ENCODE measurements around the gene NDUFS7. TPM values are rescaled to one million over a fixed set of nuclear protein-coding genes. Genes with fewer than 3 reads are reported as not detected.
"Not testable (repeated sequence)": the region's sequence is repeated elsewhere in the genome, so short reads cannot be mapped to it uniquely, and the experiment has no call there.

NDUFS7 gene
- total RNA-seq, 2 donors from 2014 or later: 96.5 to 107 TPM

DNA sequence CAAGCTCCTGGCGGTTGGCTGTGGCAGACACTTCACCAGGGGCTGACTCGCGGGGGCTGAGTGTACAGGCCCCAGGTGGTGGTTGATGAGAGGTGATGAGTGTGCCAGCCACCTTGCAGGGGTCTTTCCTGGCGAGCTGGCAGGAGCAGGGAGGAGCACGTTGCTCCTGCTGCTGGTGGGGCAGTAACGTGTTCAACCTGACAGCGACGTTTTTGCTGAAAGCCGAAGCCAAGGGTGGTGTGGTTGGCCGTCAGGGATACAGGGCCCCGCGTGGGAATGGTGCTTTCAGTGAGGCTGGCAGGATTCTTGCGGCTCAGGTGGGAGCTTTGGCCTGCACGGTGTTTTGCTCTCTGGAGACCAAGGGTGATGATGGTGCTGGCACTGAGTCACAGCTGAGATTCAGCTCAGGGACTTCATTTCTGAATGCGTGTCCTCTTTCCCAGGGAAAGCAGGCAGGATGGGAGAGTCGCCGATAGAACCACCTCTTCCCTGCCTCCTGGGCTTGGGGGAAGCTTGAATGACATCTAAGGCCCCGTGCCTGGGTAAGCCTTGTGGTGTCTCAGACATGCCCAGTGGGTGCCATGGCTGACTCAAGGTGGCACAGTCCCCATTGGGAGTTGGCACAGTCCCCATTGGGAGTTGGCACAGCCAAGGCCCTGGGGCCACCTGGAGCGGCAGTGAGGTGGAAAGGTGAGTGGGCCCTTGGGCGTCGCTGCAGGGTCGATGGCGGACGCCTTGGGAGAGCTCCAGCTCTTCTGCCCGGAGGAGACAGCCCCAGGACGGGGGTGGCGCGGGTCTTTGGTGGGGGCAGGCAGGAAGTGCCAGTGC, 32.5 kb downstream of the NDUFS7 start:
- Mint-ChIP-seq H3K27me3 (ENCODE audit: low read depth) (no peaks in the 10 kb centered on the region), H3K9me3 (no peaks in the 10 kb centered on the region), H3K4me1 (ENCODE audit: low read depth) (peaks cover 42% of the 10 kb centered on the region), H3K4me3 (peak overlapping the region in 1 of 2 donors; percentile 66), H3K27ac (peak overlapping the region; percentile 64), H3K36me3 (ENCODE audit: insufficient read depth in 2 of 2) (peaks cover 5 to 17% of the 10 kb centered on the region in 2 donors)
- no peak for DNase-seq
- ATAC-seq (replicated peaks in 1 of 2): no peak

DNA sequence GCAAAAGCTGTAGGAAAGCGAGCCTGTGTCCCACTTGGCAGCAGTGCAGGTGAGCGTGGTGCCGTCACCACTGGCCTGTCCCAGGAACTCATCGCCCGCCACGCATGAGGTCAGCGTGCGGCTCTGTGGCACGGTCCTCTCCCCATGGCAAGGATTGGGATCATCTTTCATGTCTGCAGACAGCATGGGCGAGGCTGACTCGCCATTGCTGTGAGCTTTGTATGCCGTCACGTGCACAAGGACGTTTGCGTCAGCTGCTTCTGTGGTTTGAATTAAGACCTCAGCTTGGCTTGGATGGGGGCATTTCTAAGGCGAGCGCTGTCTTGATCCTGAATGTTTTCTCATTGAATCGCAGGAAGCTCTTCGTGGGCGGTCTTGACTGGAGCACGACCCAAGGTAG, 33.4 kb downstream of the NDUFS7 start:
- DNase-seq: no peak
- no peaks in the 10 kb centered on the region for H3K27me3 Mint-ChIP-seq (ENCODE audit: low read depth)
- no peaks in the 10 kb centered on the region for H3K9me3 Mint-ChIP-seq
- H3K4me3 Mint-ChIP-seq: no peak overlapping the region
- no peak for ATAC-seq (replicated peaks in 1 of 2)
- H3K36me3 Mint-ChIP-seq (ENCODE audit: insufficient read depth in 2 of 2): peaks cover 5 to 17% of the 10 kb centered on the region in 2 donors
- peaks cover 33% of the 10 kb centered on the region for H3K4me1 Mint-ChIP-seq (ENCODE audit: low read depth)
- no peak overlapping the region for H3K27ac Mint-ChIP-seq

DNA sequence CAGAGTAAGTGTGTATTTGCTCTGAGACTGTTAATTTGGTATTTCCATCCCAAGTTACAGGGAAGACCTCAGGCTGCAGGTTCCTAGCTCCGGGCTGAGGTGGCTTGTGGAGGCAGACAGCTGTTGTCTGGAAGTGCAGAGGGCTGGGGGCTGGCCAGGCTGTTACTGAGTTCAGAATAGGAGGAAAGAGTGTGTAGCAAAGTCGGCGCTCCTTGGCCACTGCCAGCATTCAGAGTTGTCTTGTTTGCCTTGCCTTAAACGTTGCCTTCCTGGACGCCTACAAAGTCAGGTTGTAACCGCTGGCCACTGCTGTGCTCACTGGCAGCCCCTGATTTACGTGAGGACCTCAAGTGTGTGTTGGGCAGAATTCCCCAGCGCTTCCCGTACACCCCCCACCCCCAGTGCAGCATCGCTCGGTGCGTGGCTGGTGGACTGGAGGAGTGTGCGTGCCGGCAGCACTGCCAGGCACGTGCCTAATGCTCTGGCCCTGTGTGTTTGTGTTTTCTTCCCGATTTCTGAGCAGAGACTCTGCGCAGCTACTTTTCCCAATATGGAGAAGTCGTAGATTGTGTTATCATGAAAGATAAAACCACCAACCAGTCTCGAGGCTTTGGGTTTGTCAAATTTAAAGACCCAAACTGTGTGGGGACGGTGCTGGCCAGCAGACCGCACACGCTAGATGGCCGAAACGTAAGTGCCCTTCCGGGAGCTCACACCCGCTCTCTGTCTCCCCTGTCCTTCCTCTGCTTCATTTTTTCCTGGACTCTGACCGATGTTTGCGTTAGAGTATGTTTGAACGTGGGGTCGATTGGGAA, 34.2 kb downstream of the NDUFS7 start:
- DNase-seq: no peak
- Mint-ChIP-seq H3K36me3 (ENCODE audit: insufficient read depth in 2 of 2) (peaks cover 8 to 21% of the 10 kb centered on the region in 2 donors), H3K27me3 (ENCODE audit: low read depth) (no peaks in the 10 kb centered on the region), H3K27ac (peak overlapping the region; percentile 48), H3K4me1 (ENCODE audit: low read depth) (peaks cover 31% of the 10 kb centered on the region), H3K4me3 (no peak overlapping the region), H3K9me3 (no peaks in the 10 kb centered on the region)
- no peak for ATAC-seq (replicated peaks in 1 of 2)

DNA sequence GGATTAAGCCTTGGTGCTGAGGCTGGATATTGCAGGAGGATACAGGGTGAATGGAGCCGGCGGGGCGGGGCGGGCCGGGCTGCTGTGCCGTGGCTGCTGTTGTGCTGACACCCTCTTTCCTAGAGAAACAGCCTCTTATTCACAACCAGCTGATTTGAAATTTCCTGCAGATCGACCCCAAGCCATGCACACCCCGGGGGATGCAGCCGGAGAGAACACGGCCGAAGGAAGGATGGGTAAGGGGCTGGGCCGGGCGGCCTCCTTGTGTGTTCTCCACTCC, 34.7 kb downstream of the NDUFS7 start:
- Mint-ChIP-seq H3K27me3 (ENCODE audit: low read depth) (no peaks in the 10 kb centered on the region), H3K4me3 (no peak overlapping the region), H3K27ac (no peak overlapping the region), H3K36me3 (ENCODE audit: insufficient read depth in 2 of 2) (peaks cover 10 to 25% of the 10 kb centered on the region in 2 donors), H3K9me3 (no peaks in the 10 kb centered on the region), H3K4me1 (ENCODE audit: low read depth) (peaks cover 25% of the 10 kb centered on the region)
- ATAC-seq (replicated peaks in 1 of 2) (no peak), DNase-seq (no peak)

DNA sequence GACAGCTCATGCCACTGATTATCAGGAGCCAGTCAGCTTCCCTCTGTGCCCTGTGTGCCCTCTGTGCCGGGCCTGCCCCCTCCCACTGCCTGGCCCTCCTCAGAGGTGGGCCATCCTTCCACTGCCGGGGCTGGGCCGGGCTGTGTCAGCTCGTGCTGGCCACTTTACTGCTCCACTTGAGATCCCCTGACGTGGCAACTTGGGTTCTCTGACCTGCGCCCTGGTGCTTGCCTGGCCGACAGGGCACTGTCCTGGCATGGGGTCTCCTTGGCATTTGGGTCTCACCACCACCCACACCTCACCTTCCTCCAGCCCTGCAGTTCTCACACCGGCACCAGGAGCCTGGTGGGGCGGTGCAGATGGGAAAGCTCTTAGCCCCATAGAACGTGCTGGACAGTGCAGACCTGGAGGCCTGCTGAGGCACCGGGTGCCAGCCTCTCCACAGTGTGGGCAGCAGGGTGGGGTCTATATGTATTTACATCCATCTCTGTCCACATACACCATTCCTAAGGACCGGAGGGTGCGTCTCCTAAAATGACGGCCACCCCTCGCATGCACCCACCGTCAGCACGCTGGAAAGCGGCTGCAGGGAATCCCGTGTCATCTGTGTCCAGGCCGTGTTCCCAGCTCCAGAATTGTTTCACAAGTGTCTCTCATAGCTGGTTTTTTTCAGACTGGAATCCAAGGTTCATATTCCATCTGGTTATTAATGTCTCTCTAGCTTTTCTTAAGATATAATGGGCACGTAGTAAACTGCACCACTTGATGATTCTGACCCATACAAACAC, 35.4 kb downstream of the NDUFS7 start:
- Mint-ChIP-seq H3K9me3 (no peaks in the 10 kb centered on the region), H3K36me3 (ENCODE audit: insufficient read depth in 2 of 2) (peaks cover 10 to 28% of the 10 kb centered on the region in 2 donors), H3K27ac (no peak overlapping the region), H3K4me3 (no peak overlapping the region), H3K27me3 (ENCODE audit: low read depth) (no peaks in the 10 kb centered on the region), H3K4me1 (ENCODE audit: low read depth) (peaks cover 22% of the 10 kb centered on the region)
- no peak for ATAC-seq (replicated peaks in 1 of 2)
- DNase-seq: no peak

DNA sequence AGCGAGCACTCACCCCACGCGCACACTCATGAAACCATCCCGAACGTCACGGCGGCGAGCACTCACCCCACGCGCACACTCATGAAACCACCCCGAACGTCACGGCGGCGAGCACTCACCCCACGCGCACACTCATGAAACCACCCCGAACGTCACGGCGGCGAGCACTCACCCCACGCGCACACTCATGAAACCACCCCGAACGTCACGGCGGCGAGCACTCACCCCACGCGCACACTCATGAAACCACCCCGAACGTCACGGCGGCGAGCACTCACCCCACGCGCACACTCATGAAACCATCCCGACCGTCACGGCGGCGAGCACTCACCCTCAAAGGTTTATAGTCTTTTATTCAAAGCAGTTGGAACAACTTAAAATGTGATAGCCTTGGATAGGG, 36.4 kb downstream of the NDUFS7 start:
- not testable (repeated sequence) for ATAC-seq (replicated peaks in 1 of 2); H3K9me3 Mint-ChIP-seq; H3K27ac Mint-ChIP-seq; H3K4me3 Mint-ChIP-seq; DNase-seq; H3K27me3 Mint-ChIP-seq (ENCODE audit: low read depth)
- Mint-ChIP-seq H3K36me3 (ENCODE audit: insufficient read depth in 2 of 2) (peaks cover 10 to 31% of the 10 kb centered on the region in 2 donors), H3K4me1 (ENCODE audit: low read depth) (peaks cover 18% of the 10 kb centered on the region)

DNA sequence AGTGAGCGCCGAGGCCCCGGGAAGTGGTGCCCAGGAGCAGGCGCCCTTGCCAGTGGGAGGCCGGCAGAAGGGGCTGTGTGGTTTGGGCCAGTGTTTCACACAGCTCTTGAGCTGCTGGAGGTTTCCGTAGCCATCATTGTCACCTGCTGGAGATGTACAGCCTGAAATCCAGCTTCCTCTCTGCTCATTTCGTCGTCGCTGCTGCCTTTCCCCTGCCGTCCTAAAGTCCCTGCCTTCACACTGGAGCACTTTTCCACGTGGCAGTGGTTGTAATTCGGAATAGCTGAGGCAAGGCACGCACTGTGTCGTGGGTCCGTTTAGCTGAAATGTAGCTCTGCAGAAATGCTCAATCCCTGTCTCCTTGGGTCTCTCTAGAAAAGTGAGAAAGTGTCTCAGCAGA, 36.9 kb downstream of the NDUFS7 start:
- Mint-ChIP-seq H3K4me1 (ENCODE audit: low read depth) (peaks cover 13% of the 10 kb centered on the region), H3K27ac (no peak overlapping the region), H3K9me3 (no peaks in the 10 kb centered on the region), H3K4me3 (no peak overlapping the region), H3K36me3 (ENCODE audit: insufficient read depth in 2 of 2) (peaks cover 10 to 34% of the 10 kb centered on the region in 2 donors), H3K27me3 (ENCODE audit: low read depth) (no peaks in the 10 kb centered on the region)
- no peak for DNase-seq
- no peak for ATAC-seq (replicated peaks in 1 of 2)

DNA sequence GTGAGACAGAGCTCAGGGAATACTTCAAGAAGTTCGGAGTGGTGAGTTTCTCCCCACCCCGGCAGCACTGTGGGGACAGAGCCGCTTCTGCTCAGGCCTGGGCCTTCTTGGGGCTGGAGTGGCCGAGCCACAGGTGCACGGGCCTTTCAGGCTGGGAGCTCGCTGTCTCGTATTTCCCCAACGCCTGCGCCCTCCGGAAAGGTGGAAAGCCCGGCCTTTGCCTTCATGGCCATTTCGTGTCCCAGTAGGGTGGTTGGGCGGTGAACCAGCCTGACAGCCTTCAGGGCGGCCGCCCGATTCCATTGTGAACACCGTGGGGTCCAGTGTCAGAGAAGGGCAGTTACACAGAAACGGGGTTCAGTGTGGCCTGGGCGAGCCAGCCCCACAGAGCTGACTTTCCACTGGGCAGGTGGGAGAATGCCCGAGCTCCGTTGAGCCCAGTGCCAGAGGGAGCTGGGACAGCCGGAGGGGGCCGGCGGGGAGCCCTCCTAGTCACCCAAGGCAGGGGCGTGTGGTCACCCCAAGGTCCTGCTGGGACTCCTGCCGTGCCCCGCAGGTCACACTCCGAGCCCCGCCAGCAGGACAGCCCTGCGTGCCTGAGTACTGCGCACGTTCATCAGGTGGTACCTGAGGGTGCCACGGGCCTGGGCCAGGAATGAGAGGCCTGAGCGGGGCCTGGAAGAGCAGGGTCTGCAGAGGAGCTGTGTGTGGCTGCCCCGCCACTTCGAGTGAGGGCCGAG, 37.7 kb downstream of the NDUFS7 start:
- Mint-ChIP-seq H3K4me1 (ENCODE audit: low read depth) (peaks cover 8% of the 10 kb centered on the region), H3K27me3 (ENCODE audit: low read depth) (no peaks in the 10 kb centered on the region), H3K27ac (no peak overlapping the region), H3K9me3 (no peaks in the 10 kb centered on the region), H3K36me3 (ENCODE audit: insufficient read depth in 2 of 2) (peaks cover 10 to 32% of the 10 kb centered on the region in 2 donors), H3K4me3 (no peak overlapping the region)
- ATAC-seq (replicated peaks in 1 of 2): no peak
- DNase-seq: no peak

DNA sequence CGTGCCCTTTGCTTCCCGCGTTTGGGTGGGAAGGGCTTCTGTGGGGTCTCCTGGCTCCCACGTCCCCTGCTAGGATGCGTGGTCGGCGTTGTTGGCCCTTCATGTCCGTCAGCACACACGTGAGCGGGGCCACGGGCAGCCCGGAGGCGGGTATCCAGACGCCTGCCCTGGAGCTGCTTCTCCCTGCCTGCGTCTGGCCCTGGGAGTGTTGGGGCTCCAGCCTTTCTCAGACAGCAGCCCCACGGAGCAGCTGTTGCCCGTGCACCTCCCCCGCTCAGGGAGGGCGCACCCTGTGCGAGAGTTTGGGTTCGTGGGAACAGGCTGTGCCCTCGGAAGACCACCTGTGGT, 38.2 kb downstream of the NDUFS7 start:
- ATAC-seq (replicated peaks in 1 of 2) (no peak), DNase-seq (no peak)
- H3K9me3 Mint-ChIP-seq: no peaks in the 10 kb centered on the region
- no peak overlapping the region for H3K27ac Mint-ChIP-seq
- no peaks in the 10 kb centered on the region for H3K27me3 Mint-ChIP-seq (ENCODE audit: low read depth)
- peaks cover 8% of the 10 kb centered on the region for H3K4me1 Mint-ChIP-seq (ENCODE audit: low read depth)
- no peak overlapping the region for H3K4me3 Mint-ChIP-seq
- H3K36me3 Mint-ChIP-seq (ENCODE audit: insufficient read depth in 2 of 2): peaks cover 10 to 32% of the 10 kb centered on the region in 2 donors

DNA sequence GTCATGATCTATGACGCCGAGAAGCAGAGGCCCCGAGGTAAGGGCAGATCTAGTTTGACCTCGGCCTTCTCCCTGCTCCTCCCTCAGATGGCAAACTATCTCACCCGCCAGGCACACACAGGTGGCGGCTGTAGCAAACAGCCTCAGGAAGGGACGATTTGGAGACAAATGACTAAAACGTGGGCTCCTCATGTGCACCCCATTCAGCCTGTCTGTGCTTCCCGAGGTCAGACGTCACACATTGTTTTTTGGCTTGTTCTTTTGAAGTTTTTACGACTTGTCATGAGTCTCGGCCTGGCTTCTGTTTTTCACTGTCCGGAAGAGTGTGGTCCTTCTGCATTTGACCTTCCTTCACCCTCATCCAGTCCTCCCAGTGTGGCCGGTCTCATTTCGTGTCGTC, 38.7 kb downstream of the NDUFS7 start:
- H3K27ac Mint-ChIP-seq: no peak overlapping the region
- no peak overlapping the region for H3K4me3 Mint-ChIP-seq
- no peaks in the 10 kb centered on the region for H3K27me3 Mint-ChIP-seq (ENCODE audit: low read depth)
- H3K36me3 Mint-ChIP-seq (ENCODE audit: insufficient read depth in 2 of 2): peaks cover 10 to 30% of the 10 kb centered on the region in 2 donors
- ATAC-seq (replicated peaks in 1 of 2) (no peak), DNase-seq (no peak)
- no peaks in the 10 kb centered on the region for H3K9me3 Mint-ChIP-seq
- peaks cover 5% of the 10 kb centered on the region for H3K4me1 Mint-ChIP-seq (ENCODE audit: low read depth)

DNA sequence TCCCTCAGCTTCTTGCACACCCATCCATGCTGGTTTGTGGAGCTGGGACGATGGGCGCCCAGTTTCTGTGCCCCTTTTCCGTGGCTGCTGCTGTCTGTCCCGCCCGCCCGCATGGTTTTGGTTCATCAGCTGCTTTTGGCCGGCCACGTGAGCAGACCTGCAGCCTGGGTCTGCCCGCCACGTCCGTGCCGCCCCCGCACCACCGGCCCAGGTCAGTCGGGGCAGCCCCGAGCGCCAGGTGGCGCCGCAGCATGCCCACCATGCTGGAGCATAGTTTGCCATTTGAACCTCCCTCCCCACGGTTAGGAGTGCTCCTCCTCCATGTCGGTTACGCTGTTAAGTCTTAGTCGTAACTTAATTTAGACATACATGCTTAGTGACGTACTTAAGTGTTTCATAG, 39.2 kb downstream of the NDUFS7 start:
- Mint-ChIP-seq H3K36me3 (ENCODE audit: insufficient read depth in 2 of 2) (peaks cover 10 to 27% of the 10 kb centered on the region in 2 donors), H3K27me3 (ENCODE audit: low read depth) (no peaks in the 10 kb centered on the region), H3K27ac (no peak overlapping the region), H3K4me3 (no peak overlapping the region), H3K4me1 (ENCODE audit: low read depth) (no peaks in the 10 kb centered on the region), H3K9me3 (no peaks in the 10 kb centered on the region)
- ATAC-seq (replicated peaks in 1 of 2) (no peak), DNase-seq (no peak)

DNA sequence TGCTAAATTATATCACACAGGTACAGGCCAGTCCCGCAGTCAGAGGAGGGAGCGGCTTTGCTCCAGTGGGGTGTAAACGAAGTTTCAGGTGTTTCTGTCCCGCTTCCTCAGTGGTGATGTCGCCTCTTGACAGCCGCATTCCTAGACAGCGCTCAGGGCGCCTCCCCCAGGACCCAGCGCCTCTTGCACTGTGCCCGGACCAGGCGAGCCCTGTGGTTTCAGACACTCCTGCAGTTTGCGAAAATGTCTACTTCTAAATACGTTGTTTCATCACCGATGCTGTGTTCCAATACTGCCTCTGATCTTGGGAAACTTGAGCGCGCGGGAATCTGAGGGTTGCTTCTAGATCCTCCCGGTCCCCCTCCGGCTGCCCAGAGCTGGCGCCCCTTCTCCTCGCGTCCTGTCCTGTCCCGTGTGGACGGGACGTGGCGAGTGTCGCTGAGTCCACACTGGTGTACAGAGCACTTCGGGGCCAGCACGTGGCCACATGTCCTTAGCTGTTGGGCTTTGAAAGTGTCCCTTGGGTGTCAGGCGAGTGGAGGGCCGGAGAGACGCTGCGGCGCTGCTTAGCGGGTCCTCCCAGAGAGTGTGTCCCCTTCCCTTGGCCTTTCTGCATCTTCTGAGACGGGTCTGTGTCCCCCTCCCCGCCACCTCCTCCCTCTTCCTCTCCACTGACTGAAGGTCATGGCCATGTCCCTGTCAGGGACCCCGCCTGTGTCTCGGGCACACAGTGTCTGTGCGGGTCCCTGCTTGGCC, 39.9 kb downstream of the NDUFS7 start:
- no peak for DNase-seq
- Mint-ChIP-seq H3K4me1 (ENCODE audit: low read depth) (no peaks in the 10 kb centered on the region), H3K4me3 (no peak overlapping the region), H3K27ac (no peak overlapping the region), H3K9me3 (no peaks in the 10 kb centered on the region), H3K36me3 (ENCODE audit: insufficient read depth in 2 of 2) (peaks cover 10 to 30% of the 10 kb centered on the region in 2 donors), H3K27me3 (ENCODE audit: low read depth) (no peaks in the 10 kb centered on the region)
- no peak for ATAC-seq (replicated peaks in 1 of 2)

Measured in activated T-cell treated with anti-CD3 and anti-CD28 coated beads, Interleukin-2, amount 50 U/mL, for 72 hours (primary cell).